KBM-7 (cell line): ENCODE results near the gene ANKRD33.

Experiments
- DNase-seq: peaks from one replicate; pipeline ENCODE4 v3.0.0-alpha.2; 2015
- in situ Hi-C: fragments of 300-500 bp; cut with MboI; formaldehyde crosslinking; loops from 2 replicates; pipeline ENCODE4 v1.14.3; 2020; ENCODE audit warnings: low sequenced_read_pairs, low pct_unique_long_range_greater_than_20kb, mixed read lengths

The ANKRD33 gene

DNA sequence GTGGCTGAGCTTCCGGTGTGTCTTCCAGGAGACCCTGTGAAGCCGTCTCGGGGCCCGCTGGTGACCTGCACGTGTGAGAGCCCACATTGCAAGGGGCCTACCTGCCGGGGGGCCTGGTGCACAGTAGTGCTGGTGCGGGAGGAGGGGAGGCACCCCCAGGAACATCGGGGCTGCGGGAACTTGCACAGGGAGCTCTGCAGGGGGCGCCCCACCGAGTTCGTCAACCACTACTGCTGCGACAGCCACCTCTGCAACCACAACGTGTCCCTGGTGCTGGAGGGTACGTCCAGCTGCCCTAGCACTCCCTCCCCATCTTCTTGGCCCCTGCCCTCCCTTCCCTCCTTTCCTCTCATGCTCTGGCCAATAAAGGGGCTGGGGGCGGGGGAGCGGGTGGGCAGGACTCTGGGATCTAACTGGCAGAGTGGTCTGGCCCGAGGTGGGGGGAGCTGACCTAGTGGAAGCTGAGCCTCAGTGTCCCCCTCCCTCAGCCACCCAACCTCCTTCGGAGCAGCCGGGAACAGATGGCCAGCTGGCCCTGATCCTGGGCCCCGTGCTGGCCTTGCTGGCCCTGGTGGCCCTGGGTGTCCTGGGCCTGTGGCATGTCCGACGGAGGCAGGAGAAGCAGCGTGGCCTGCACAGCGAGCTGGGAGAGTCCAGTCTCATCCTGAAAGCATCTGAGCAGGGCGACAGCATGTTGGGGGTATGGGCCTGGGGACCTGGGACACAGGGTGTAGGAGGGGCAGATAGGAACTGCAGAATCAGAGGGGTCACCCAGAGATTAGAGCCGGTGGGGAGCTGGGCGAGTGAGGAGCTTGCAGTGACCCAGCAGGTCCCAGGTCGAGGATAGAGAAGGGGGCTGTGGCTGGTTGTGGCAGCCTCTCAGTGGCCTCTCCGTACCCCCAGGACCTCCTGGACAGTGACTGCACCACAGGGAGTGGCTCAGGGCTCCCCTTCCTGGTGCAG is 25.4 kb downstream of the ANKRD33 start:
- in situ Hi-C loops = no loop called here
- no peak for DNase-seq

DNA sequence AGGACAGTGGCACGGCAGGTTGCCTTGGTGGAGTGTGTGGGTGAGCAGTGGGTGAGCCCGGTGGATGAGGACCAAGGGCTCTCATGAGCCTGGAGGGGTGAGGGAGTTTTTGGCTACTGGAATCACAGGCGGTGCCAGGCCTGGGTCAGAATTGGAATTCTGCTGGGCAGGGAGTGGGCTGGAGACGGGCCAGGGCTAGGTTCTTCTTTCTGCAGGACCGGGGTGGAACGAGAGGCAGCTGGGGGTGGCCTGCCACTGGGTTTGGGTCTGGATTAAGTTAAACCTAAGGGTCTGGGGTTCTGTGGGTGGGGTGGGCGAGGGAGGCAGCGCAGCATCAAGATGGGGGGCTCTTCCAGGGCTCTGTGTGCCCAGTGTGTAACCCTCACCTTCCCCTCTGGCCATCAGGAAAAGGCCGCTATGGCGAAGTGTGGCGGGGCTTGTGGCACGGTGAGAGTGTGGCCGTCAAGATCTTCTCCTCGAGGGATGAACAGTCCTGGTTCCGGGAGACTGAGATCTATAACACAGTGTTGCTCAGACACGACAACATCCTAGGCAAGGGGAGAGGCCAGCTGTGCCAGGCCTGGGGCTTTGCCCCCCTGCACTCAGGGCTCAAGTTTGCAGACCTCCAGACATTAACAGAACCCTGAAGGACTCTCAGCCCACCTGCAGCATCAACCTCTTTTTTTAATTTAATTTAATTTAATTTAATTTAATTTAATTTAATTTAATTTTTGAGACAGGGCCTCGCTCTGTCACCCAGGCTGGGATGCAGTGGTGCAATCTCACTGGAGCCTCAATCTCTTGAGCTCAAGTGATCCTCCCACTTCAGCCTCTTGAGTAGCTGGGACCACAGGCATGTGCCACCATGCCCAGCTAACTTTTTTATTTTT is 26.4 kb downstream of the ANKRD33 start:
- in situ Hi-C loops = no loop called here
- DNase-seq = no peak

DNA sequence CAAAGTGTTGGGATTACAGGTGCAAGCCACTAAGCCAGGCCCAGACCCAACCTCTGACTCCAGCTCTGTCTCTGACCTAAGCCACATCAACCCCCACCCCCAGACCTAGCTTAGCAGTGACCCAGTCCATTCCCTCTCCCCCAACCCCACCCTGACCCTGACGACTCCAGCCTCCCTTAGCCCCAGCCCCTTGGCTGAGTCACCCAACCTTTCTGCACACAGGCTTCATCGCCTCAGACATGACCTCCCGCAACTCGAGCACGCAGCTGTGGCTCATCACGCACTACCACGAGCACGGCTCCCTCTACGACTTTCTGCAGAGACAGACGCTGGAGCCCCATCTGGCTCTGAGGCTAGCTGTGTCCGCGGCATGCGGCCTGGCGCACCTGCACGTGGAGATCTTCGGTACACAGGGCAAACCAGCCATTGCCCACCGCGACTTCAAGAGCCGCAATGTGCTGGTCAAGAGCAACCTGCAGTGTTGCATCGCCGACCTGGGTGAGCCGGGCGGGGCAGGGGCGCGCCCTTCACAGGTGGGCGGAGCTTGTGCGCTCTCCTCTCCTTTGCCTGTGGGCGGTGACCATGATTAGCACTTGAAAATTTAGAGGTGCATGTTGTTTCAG is 27.2 kb downstream of the ANKRD33 start:
- in situ Hi-C loops = no loop called here
- no peak for DNase-seq

GRCh38 chr12:51915951-51916350 is 28.0 kb downstream of the ANKRD33 start:
- no peak for DNase-seq
- in situ Hi-C loops = no loop called here

GRCh38 chr12:51917041-51917590 is 29.2 kb downstream of the ANKRD33 start:
- in situ Hi-C loops = no loop called here

DNA sequence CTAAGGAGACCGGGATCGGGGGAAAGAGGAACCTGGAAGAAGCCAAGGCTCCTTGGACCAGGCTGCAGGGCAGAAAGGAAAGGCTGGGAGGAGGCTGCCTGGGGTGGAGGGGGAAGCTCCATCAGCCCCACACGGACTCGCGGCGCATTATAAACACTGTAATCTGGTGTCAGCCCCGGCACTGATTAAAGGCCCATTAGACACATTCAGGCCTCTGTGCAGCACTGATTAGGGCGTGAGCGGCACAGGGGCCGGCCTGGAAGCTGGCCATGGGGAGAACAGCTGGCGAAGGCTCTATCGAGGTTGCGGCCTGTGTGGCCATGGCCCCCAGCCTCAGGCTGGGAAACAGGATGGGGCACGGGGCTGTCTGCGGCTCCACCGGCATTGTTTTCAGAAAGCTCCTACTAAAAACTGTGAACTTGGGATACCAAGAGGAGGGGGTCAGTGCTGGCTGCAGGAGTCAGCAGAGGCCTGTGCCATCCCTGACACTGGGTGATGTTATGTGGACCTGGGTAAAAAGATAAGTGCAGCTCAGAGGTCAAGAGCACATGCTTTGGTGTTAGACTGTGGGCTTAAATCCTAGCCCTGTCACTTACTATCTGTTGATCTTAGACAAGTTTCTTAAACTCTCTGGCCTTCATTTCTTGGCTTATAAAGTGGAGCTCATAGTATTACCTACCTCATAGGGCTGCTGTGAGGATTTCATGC is 30.0 kb downstream of the ANKRD33 start:
- in situ Hi-C loops = no loop called here
- DNase-seq = no peak

More at GRCh38 chr12:51917041-51917590, 29.2 kb downstream of the ANKRD33 start:
- DNase-seq = no peak

- in situ Hi-C loops = no loop called here
- no peak for DNase-seq
Measured at GRCh38 chr12:51920046-51920445, 32.1 kb downstream of the ANKRD33 start.

- no peak for DNase-seq
- in situ Hi-C loops = no loop called here
Measured at GRCh38 chr12:51921017-51921725, 33.3 kb downstream of the ANKRD33 start.

DNA sequence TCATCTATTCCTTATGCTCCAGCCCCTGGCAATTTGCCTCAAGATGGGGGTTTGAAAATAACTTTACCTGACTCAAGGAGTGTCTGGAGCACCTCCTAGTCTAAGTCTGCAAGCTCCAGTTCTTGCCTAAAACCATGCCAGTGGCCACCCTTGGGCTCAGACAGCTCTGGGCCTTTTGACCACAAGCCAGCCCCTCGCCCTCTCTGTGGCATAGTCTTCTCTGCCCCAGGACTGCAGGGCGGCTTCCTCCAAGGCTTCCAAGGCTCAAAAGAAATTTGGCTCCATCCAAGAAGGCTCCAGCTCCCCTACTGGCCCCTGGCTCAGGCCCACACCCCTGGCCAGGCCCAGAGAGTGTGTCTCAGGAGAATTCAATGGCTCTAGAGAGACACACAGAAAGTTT is 34.2 kb downstream of the ANKRD33 start:
- no peak for DNase-seq
- in situ Hi-C loops = no loop called here

- DNase-seq = no peak
- in situ Hi-C loops = no loop called here
Measured at GRCh38 chr12:51922762-51923505, 35.0 kb downstream of the ANKRD33 start.

- in situ Hi-C loops = no loop called here
- peak; percentile 42 for DNase-seq
Measured at GRCh38 chr12:51923506-51924365, 35.8 kb downstream of the ANKRD33 start.

GRCh38 chr12:51924551-51925319 is 36.8 kb downstream of the ANKRD33 start:
- DNase-seq = no peak
- in situ Hi-C loops = no loop called here

GRCh38 chr12:51925346-51926063 is 37.6 kb downstream of the ANKRD33 start:
- no peak for DNase-seq
- in situ Hi-C loops = no loop called here

DNA sequence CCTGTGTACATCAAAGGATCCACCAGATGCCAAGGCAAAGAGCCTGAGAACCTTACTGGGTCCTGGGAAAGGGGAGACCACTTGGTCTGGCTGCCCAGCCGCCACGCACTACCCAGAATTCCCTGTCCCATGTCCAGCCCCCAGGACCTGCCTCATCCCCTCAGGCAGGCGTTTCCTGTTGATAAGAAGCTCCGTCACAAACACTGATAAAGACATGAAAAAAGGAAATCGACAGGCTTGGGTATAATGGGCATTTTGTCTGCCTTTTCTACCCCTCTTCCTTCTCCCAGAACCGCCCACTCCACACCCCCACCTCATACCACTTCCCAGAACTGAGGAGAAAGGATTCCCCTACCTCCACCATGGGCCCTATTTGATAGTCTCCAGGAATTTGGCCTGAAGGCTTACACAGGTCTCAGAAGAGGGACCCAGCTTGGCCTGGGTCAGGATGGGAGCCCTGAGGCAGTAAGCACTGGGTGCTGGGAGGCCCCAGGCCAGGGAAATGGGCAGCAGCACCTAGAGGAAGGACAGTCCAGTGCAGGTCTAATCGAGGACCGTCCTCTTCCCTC is 38.2 kb downstream of the ANKRD33 start:
- in situ Hi-C loops = no loop called here
- peak; percentile 49 for DNase-seq

DNA sequence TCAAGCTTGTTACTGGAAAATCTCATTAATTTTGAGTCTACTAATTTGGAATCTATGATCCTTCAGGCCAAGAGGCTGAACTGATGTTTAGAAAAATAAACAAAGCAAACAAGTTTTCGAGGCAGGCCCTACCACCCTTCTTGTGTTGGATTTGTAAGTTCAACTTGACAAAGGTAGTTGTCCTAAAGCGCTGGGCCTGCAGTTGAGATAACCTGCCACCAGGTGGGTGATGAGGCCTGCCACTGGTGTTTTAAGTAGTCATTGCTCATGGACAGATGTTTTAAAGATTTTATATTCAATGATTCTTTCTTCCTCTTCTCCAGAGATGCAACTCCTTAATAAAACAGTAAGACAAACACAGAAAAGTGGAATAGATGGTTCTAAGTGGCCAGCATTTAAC is 38.8 kb downstream of the ANKRD33 start:
- in situ Hi-C loops = no loop called here

More for the DNA sequence above, 38.8 kb downstream of the ANKRD33 start:
- peak; percentile 54 for DNase-seq
